Activated CD4-positive, alpha-beta T cell treated with anti-CD3 and anti-CD28 coated beads for 36 hours (primary cell): ENCODE measurements around the gene GSK3A. TPM values are rescaled to one million over a fixed set of nuclear protein-coding genes. Genes with fewer than 3 reads are reported as not detected.
A peak's percentile ranks its signal among the peaks of the same experiment; 100 is the strongest.

Experiments
- ATAC-seq: fragments of 200-7000 bp; cut with Tn5 transposase; one replicate; pipeline ENCODE4 v1.10.0; 2021; ENCODE audit warnings: mild to moderate bottlenecking, moderate library complexity
- CTCF ChIA-PET: fragments of 350-600 bp; sonication (Branson Sonifier 250); formaldehyde crosslinking; loops from one replicate; lab custom pipeline; 2021; ENCODE audit warnings: antibody characterized with exemption; lab: Charles Lee
- POLR2A ChIA-PET: fragments of 350-600 bp; sonication (Branson Sonifier 250); formaldehyde crosslinking; loops from one replicate; lab custom pipeline; 2021; ENCODE audit warnings: antibody characterized with exemption, inconsistent platforms; lab: Charles Lee
- DNase-seq: peaks from one replicate; pipeline ENCODE4 v3.0.0-alpha.2; 2020
- H3K27ac Mint-ChIP-seq: one replicate; pipeline ENCODE4 v1.8.0; 2021; ENCODE audit warnings: mixed read lengths
- H3K27me3 Mint-ChIP-seq: one replicate; pipeline ENCODE4 v1.8.0; 2021; ENCODE audit warnings: mixed read lengths
- H3K36me3 Mint-ChIP-seq: one replicate; pipeline ENCODE4 v1.8.0; 2021; ENCODE audit warnings: low read depth, mixed read lengths
- H3K4me1 Mint-ChIP-seq: one replicate; pipeline ENCODE4 v1.8.0; 2021; ENCODE audit warnings: mixed read lengths
- H3K4me3 Mint-ChIP-seq: one replicate; pipeline ENCODE4 v1.8.0; 2021; ENCODE audit warnings: mild to moderate bottlenecking, moderate library complexity, mixed read lengths
- H3K9me3 Mint-ChIP-seq: one replicate; pipeline ENCODE4 v1.8.0; 2021; ENCODE audit warnings: low read depth, mixed read lengths
- intact Hi-C, 2 experiments: fragments of 100-400 bp; cut with DNase I in 1 of 2; cut with micrococcal nuclease in 1 of 2; formaldehyde crosslinking; loops; one replicate each; pipeline versions ENCODE4 v1.14.2 to v1.15.1; 2022 to 2024; cut with DNase I, micrococcal nuclease
- total RNA-seq, 2 experiments: library from RNA; stranded (reverse); gene quantifications; one replicate each; pipeline ENCODE4 v1.2.3, GENCODE V29; 2021

Gene GSK3A
- total RNA-seq, 2 experiments from 2014 or later = 32.6 to 43.5 TPM

- peaks cover 54% of the 10 kb centered on the region for H3K36me3 Mint-ChIP-seq
- no peaks in the 10 kb centered on the region for H3K27me3 Mint-ChIP-seq
- no peak overlapping the region for H3K4me3 Mint-ChIP-seq
- intact Hi-C loops = no loop called here
- CTCF ChIA-PET = interaction anchor here (0.6 to 2.9 kb wide), 3 partner anchors 8 to 126 kb away, joined by 3 to 8 read pairs (median 3); partner anchors contain the start of gene GSK3A
- POLR2A ChIA-PET = no interaction called here
- H3K4me1 Mint-ChIP-seq = peaks cover 11% of the 10 kb centered on the region
- no peaks in the 10 kb centered on the region for H3K9me3 Mint-ChIP-seq
- DNase-seq = no peak
- no peak for ATAC-seq
- H3K27ac Mint-ChIP-seq = no peak overlapping the region
Observed at GRCh38 chr19:42234364-42234763, 8.0 kb downstream of the GSK3A start.

- H3K4me3 Mint-ChIP-seq = no peak overlapping the region
- peak overlapping the region; percentile 3 for H3K27ac Mint-ChIP-seq
- DNase-seq (no peak), ATAC-seq (no peak)
- no peaks in the 10 kb centered on the region for H3K9me3 Mint-ChIP-seq
- peaks cover 6% of the 10 kb centered on the region for H3K4me1 Mint-ChIP-seq
- no peaks in the 10 kb centered on the region for H3K27me3 Mint-ChIP-seq
- CTCF ChIA-PET = interaction anchor here (0.6 to 2.9 kb wide), 5 partner anchors 9 to 125 kb away, joined by 3 to 8 read pairs (median 3); partner anchors contain the start of genes GSK3A and ZNF526
- POLR2A ChIA-PET = no interaction called here
- intact Hi-C loops = no loop called here
- H3K36me3 Mint-ChIP-seq = peaks cover 52% of the 10 kb centered on the region
Observed at GRCh38 chr19:42233678-42234292, 8.6 kb downstream of the GSK3A start.

- Mint-ChIP-seq H3K9me3 (no peaks in the 10 kb centered on the region), H3K27ac (no peak overlapping the region), H3K4me3 (no peak overlapping the region), H3K27me3 (no peaks in the 10 kb centered on the region), H3K36me3 (peaks cover 54% of the 10 kb centered on the region), H3K4me1 (peaks cover 8% of the 10 kb centered on the region)
- ChIA-PET CTCF (interaction anchor here (1.0 to 2.9 kb wide), 3 partner anchors 9 to 17 kb away, joined by 3 to 8 read pairs (median 3); partner anchors contain the start of genes GSK3A and ZNF526), POLR2A (interaction anchor here (0.7 to 1.0 kb wide), 2 partner anchors 9 to 10 kb away, joined by 3 read pairs; partner anchors contain the start of gene GSK3A)
- DNase-seq (no peak), ATAC-seq (no peak)
- intact Hi-C loops = no loop called here
Observed at GRCh38 chr19:42233106-42233505, 9.3 kb downstream of the GSK3A start.

GRCh38 chr19:42232435-42232834 is 10.0 kb downstream of the GSK3A start:
- Mint-ChIP-seq H3K4me1 (peaks cover 12% of the 10 kb centered on the region), H3K27ac (no peak overlapping the region), H3K9me3 (no peaks in the 10 kb centered on the region), H3K4me3 (no peak overlapping the region), H3K36me3 (peaks cover 55% of the 10 kb centered on the region), H3K27me3 (no peaks in the 10 kb centered on the region)
- POLR2A ChIA-PET = interaction anchor here (0.6 to 1.0 kb wide), 3 partner anchors 10 to 105 kb away, joined by 3 read pairs; partner anchors contain the start of gene GSK3A
- ATAC-seq (no peak), DNase-seq (no peak)
- intact Hi-C loops = no loop called here
- CTCF ChIA-PET = interaction anchor here (1.5 to 2.9 kb wide), 2 partner anchors 10 to 12 kb away, joined by 3 to 8 read pairs; partner anchors contain the start of genes GSK3A and ZNF526

GRCh38 chr19:42230571-42230970 is 11.8 kb downstream of the GSK3A start:
- Mint-ChIP-seq H3K27me3 (no peaks in the 10 kb centered on the region), H3K27ac (no peak overlapping the region), H3K4me1 (peaks cover 19% of the 10 kb centered on the region), H3K36me3 (peaks cover 61% of the 10 kb centered on the region), H3K4me3 (no peak overlapping the region), H3K9me3 (no peaks in the 10 kb centered on the region)
- ChIA-PET CTCF (no interaction called here), POLR2A (interaction anchor here (1.0 kb wide), 1 partner anchor 12 kb away, joined by 3 read pairs; the partner anchor contains the start of gene GSK3A)
- intact Hi-C loops = no loop called here
- DNase-seq (no peak), ATAC-seq (no peak)

GRCh38 chr19:42229855-42230351 is 12.5 kb downstream of the GSK3A start:
- DNase-seq (no peak), ATAC-seq (no peak)
- ChIA-PET CTCF (interaction anchor here (0.7 kb wide), 2 partner anchors 33 to 140 kb away, joined by 3 read pairs; no protein-coding TSS in a partner anchor), POLR2A (no interaction called here)
- intact Hi-C loops = no loop called here
- Mint-ChIP-seq H3K9me3 (no peaks in the 10 kb centered on the region), H3K27ac (peak overlapping the region; percentile 75), H3K4me1 (peaks cover 19% of the 10 kb centered on the region), H3K27me3 (no peaks in the 10 kb centered on the region), H3K36me3 (peaks cover 57% of the 10 kb centered on the region), H3K4me3 (no peak overlapping the region)

- DNase-seq = no peak
- Mint-ChIP-seq H3K36me3 (peaks cover 58% of the 10 kb centered on the region), H3K4me3 (no peak overlapping the region)
Observed at GRCh38 chr19:42229301-42229854, 13.0 kb downstream of the GSK3A start.

GRCh38 chr19:42228641-42229040 is 13.8 kb downstream of the GSK3A start:
- H3K27me3 Mint-ChIP-seq = no peaks in the 10 kb centered on the region
- ChIA-PET POLR2A (interaction anchor here (0.6 kb wide), 1 partner anchor 44 kb away, joined by 4 read pairs; no protein-coding TSS in a partner anchor), CTCF (no interaction called here)
- intact Hi-C loops = no loop called here
- DNase-seq = no peak
- ATAC-seq = no peak
- H3K4me3 Mint-ChIP-seq = no peak overlapping the region
- H3K4me1 Mint-ChIP-seq = peaks cover 19% of the 10 kb centered on the region
- no peak overlapping the region for H3K27ac Mint-ChIP-seq
- H3K36me3 Mint-ChIP-seq = peaks cover 55% of the 10 kb centered on the region
- H3K9me3 Mint-ChIP-seq = no peaks in the 10 kb centered on the region

More at GRCh38 chr19:42229301-42229854, 13.0 kb downstream of the GSK3A start:
- no peaks in the 10 kb centered on the region for H3K27me3 Mint-ChIP-seq
- H3K9me3 Mint-ChIP-seq = no peaks in the 10 kb centered on the region
- H3K27ac Mint-ChIP-seq = peak overlapping the region; percentile 75
- ATAC-seq = no peak
- peaks cover 19% of the 10 kb centered on the region for H3K4me1 Mint-ChIP-seq
- intact Hi-C loops = no loop called here
- POLR2A ChIA-PET = no interaction called here
- CTCF ChIA-PET = interaction anchor here (0.7 kb wide), 2 partner anchors 32 to 139 kb away, joined by 3 read pairs; no protein-coding TSS in a partner anchor

GRCh38 chr19:42226886-42227285 is 15.5 kb downstream of the GSK3A start:
- no peaks in the 10 kb centered on the region for H3K27me3 Mint-ChIP-seq
- H3K27ac Mint-ChIP-seq = no peak overlapping the region
- H3K4me1 Mint-ChIP-seq = peaks cover 29% of the 10 kb centered on the region
- DNase-seq = no peak
- H3K4me3 Mint-ChIP-seq = no peak overlapping the region
- intact Hi-C loops = no loop called here
- peaks cover 45% of the 10 kb centered on the region for H3K36me3 Mint-ChIP-seq
- ATAC-seq = no peak
- CTCF ChIA-PET = interaction anchor here (0.9 kb wide), 1 partner anchor 192 kb away, joined by 3 read pairs; no protein-coding TSS in a partner anchor
- POLR2A ChIA-PET = interaction anchor here (0.7 kb wide), 1 partner anchor 307 kb away, joined by 3 read pairs; no protein-coding TSS in a partner anchor
- H3K9me3 Mint-ChIP-seq = no peaks in the 10 kb centered on the region

GRCh38 chr19:42225718-42226292 is 16.6 kb downstream of the GSK3A start:
- ChIA-PET POLR2A (no interaction called here), CTCF (interaction anchor here (0.6 to 1.2 kb wide), 3 partner anchors 53 to 367 kb away, joined by 3 read pairs; no protein-coding TSS in a partner anchor)
- DNase-seq (no peak), ATAC-seq (no peak)
- Mint-ChIP-seq H3K4me3 (no peak overlapping the region), H3K4me1 (peaks cover 34% of the 10 kb centered on the region), H3K27me3 (no peaks in the 10 kb centered on the region), H3K27ac (no peak overlapping the region), H3K9me3 (no peaks in the 10 kb centered on the region), H3K36me3 (peaks cover 41% of the 10 kb centered on the region)
- intact Hi-C loops = no loop called here
